NT2/D1 (cell line): ENCODE results near the gene CACNA2D2.

Experiments
- SUZ12 ChIP-seq: IDR thresholded peaks from 2 replicates; pipeline ENCODE4 v1.6.1; 2011; ENCODE audit not compliant: insufficient read length, insufficient read depth; ENCODE audit errors: extremely low read depth
- YY1 ChIP-seq: IDR thresholded peaks from 2 replicates; pipeline ENCODE4 v1.6.1; 2011; ENCODE audit not compliant: insufficient read length, insufficient read depth
- ZNF274 ChIP-seq: IDR thresholded peaks from 2 replicates; pipeline ENCODE4 v1.6.1; 2011; ENCODE audit warnings: mild to moderate bottlenecking, low read depth, low read length

- TF ChIP-seq ZNF274 (no peak), YY1 (no peak), SUZ12 (no peak)
Observed at GRCh38 chr3:50323092-50323600, 180.3 kb downstream of the CACNA2D2 start.
